Measurements from ENCODE around the gene ZNF506.
"Not testable (repeated sequence)": the region's sequence is repeated elsewhere in the genome, so short reads cannot be mapped to it uniquely, and the experiment has no call there.

Gene ZNF506

DNA sequence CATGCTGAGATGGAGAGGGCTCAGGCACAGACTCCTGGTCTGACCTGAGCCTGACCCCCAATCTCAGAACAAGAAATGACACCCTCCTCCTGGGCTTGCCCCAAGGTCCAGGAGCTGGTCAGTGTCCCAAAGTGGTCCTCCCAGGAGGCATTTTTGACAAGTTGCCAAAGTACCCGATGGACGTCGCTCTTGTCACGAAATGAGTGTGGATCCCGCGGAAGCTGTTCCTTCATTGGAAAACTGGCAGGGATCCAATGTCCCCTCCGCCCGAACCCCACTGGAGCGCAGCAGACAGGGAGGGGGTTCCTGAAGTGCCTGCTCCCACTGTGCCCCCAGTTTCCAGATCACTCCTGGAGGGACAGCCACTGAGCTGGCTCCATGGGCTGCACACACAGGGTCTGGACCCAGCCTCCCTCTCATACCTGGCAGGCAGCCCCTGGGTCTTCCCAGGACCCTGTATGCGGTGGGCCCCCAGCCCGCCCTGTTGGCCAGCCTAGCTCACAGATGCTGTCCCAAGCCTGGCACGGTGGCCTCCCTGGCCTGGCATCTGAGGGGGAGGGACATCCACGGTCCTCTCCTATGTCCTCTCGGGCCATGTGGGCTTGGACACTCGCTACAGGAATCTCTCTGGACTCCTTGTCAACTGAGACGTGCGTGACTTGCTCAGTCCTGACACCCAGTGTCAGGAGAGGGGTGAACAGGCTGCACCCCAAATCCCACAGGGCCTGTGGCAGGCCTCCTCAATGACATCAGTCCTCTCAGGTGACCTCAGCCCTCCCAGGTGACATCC, 75.9 kb downstream of the ZNF506 start:
- Histone ChIP-seq H3K4me2 (ENCODE audit: low read depth, low read length, poor library complexity, severe bottlenecking) (no peak overlapping the region), H3K9me3 (ENCODE audit: insufficient read depth, low read depth, low read length) (peaks cover 15% of the 10 kb centered on the region; the same call in 1 of the 2 replicates), H3K9ac (ENCODE audit: low read depth, low read length, poor library complexity, severe bottlenecking) (no peak overlapping the region), H3K36me3 (ENCODE audit: insufficient read depth, low read length) (no peaks in the 10 kb centered on the region), H4K20me1 (ENCODE audit: insufficient read depth, low read length, poor library complexity, severe bottlenecking) (no peaks in the 10 kb centered on the region), H2AFZ (ENCODE audit: low read length) (no peak overlapping the region), H3K4me3 (ENCODE audit: low read length, poor library complexity, severe bottlenecking) (no peak overlapping the region), H3K4me1 (ENCODE audit: insufficient read depth, low read length, poor library complexity, severe bottlenecking) (no peaks in the 10 kb centered on the region), H3K9me2 (replicated peaks; ENCODE audit: low read depth, low read length) (no peaks in the 10 kb centered on the region), H3K79me2 (ENCODE audit: insufficient read depth, low read length) (no peaks in the 10 kb centered on the region), H3K27me3 (ENCODE audit: insufficient read depth, low read length, poor library complexity, severe bottlenecking) (no peaks in the 10 kb centered on the region), H3F3A (ENCODE audit: low read depth) (no peaks in the 10 kb centered on the region)
- TF ChIP-seq EZH2phosphoT487 (IDR thresholded peaks at IDR 0.05; ENCODE audit: borderline replicate concordance), result no peak
- TF ChIP-seq, protein P1, sequence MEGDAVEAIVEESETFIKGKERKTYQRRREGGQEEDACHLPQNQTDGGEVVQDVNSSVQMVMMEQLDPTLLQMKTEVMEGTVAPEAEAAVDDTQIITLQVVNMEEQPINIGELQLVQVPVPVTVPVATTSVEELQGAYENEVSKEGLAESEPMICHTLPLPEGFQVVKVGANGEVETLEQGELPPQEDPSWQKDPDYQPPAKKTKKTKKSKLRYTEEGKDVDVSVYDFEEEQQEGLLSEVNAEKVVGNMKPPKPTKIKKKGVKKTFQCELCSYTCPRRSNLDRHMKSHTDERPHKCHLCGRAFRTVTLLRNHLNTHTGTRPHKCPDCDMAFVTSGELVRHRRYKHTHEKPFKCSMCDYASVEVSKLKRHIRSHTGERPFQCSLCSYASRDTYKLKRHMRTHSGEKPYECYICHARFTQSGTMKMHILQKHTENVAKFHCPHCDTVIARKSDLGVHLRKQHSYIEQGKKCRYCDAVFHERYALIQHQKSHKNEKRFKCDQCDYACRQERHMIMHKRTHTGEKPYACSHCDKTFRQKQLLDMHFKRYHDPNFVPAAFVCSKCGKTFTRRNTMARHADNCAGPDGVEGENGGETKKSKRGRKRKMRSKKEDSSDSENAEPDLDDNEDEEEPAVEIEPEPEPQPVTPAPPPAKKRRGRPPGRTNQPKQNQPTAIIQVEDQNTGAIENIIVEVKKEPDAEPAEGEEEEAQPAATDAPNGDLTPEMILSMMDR (conservative IDR thresholded peaks at IDR 0.05; ENCODE audit: low read length), result no peak

DNA sequence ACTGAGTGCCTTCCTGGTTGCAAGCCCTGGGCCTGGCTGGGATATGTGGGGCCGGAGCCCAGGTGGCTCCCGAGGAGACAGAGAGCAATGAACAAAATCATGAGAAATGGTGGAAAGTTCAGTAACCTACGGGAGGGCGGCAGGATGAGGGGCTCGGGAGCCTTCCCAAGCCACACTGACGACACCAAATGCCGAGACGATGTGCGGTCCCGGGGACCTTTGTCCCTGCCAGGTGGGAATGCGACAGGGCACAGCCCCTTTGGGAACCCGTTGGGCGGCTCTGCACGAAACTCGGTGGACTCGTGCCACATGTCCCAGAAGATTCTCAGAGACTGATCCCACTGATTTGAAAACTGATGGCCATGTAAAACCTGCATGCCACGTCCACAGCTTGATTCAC, 76.9 kb downstream of the ZNF506 start:
- no peaks in the 10 kb centered on the region for H3K9me2 ChIP-seq (replicated peaks; ENCODE audit: low read depth, low read length)
- peaks cover 15% of the 10 kb centered on the region; the same call in 1 of the 2 replicates for H3K9me3 ChIP-seq (ENCODE audit: insufficient read depth, low read depth, low read length)
- no peaks in the 10 kb centered on the region for H4K20me1 ChIP-seq (ENCODE audit: insufficient read depth, low read length, poor library complexity, severe bottlenecking)
- TF ChIP-seq, protein P1 (conservative IDR thresholded peaks at IDR 0.05; ENCODE audit: low read length), result no peak
- no peak for TF ChIP-seq EZH2phosphoT487 (IDR thresholded peaks at IDR 0.05; ENCODE audit: borderline replicate concordance)
- H3K4me2 ChIP-seq (ENCODE audit: low read depth, low read length, poor library complexity, severe bottlenecking), result no peak overlapping the region
- no peak overlapping the region for H2AFZ ChIP-seq (ENCODE audit: low read length)
- no peaks in the 10 kb centered on the region for H3F3A ChIP-seq (ENCODE audit: low read depth)
- H3K27me3 ChIP-seq (ENCODE audit: insufficient read depth, low read length, poor library complexity, severe bottlenecking), result no peaks in the 10 kb centered on the region
- H3K36me3 ChIP-seq (ENCODE audit: insufficient read depth, low read length), result no peaks in the 10 kb centered on the region
- no peaks in the 10 kb centered on the region for H3K4me1 ChIP-seq (ENCODE audit: insufficient read depth, low read length, poor library complexity, severe bottlenecking)
- H3K4me3 ChIP-seq (ENCODE audit: low read length, poor library complexity, severe bottlenecking), result no peak overlapping the region
- no peaks in the 10 kb centered on the region for H3K79me2 ChIP-seq (ENCODE audit: insufficient read depth, low read length)
- H3K9ac ChIP-seq (ENCODE audit: low read depth, low read length, poor library complexity, severe bottlenecking), result no peak overlapping the region

- H2AFZ ChIP-seq (ENCODE audit: low read length); H3K27me3 ChIP-seq (ENCODE audit: insufficient read depth, low read length, poor library complexity, severe bottlenecking); H3K4me1 ChIP-seq (ENCODE audit: insufficient read depth, low read length, poor library complexity, severe bottlenecking); H3K36me3 ChIP-seq (ENCODE audit: insufficient read depth, low read length); H3F3A ChIP-seq (ENCODE audit: low read depth); H3K9ac ChIP-seq (ENCODE audit: low read depth, low read length, poor library complexity, severe bottlenecking); H3K9me2 ChIP-seq (replicated peaks; ENCODE audit: low read depth, low read length); H3K79me2 ChIP-seq (ENCODE audit: insufficient read depth, low read length); H3K4me2 ChIP-seq (ENCODE audit: low read depth, low read length, poor library complexity, severe bottlenecking); H3K4me3 ChIP-seq (ENCODE audit: low read length, poor library complexity, severe bottlenecking); H4K20me1 ChIP-seq (ENCODE audit: insufficient read depth, low read length, poor library complexity, severe bottlenecking): not testable (repeated sequence)
- H3K9me3 ChIP-seq (ENCODE audit: insufficient read depth, low read depth, low read length), result peaks cover 15% of the 10 kb centered on the region; the same call in 1 of the 2 replicates
Measured at GRCh38 chr19:19743921-19744320, 77.6 kb downstream of the ZNF506 start.

- H3K4me1 ChIP-seq (ENCODE audit: insufficient read depth, low read length, poor library complexity, severe bottlenecking), result no peaks in the 10 kb centered on the region
- H3K36me3 ChIP-seq (ENCODE audit: insufficient read depth, low read length), result no peaks in the 10 kb centered on the region
- no peaks in the 10 kb centered on the region for H3K27me3 ChIP-seq (ENCODE audit: insufficient read depth, low read length, poor library complexity, severe bottlenecking)
- no peak overlapping the region for H3K9ac ChIP-seq (ENCODE audit: low read depth, low read length, poor library complexity, severe bottlenecking)
- no peak for TF ChIP-seq EZH2phosphoT487 (IDR thresholded peaks at IDR 0.05; ENCODE audit: borderline replicate concordance)
- TF ChIP-seq, protein P1 (conservative IDR thresholded peaks at IDR 0.05; ENCODE audit: low read length), result no peak
- no peak overlapping the region for H3K4me2 ChIP-seq (ENCODE audit: low read depth, low read length, poor library complexity, severe bottlenecking)
- no peaks in the 10 kb centered on the region for H3K9me2 ChIP-seq (replicated peaks; ENCODE audit: low read depth, low read length)
- H3K9me3 ChIP-seq (ENCODE audit: insufficient read depth, low read depth, low read length), result peaks cover 14% of the 10 kb centered on the region; the same call in 1 of the 2 replicates
- no peaks in the 10 kb centered on the region for H3F3A ChIP-seq (ENCODE audit: low read depth)
- H2AFZ ChIP-seq (ENCODE audit: low read length), result no peak overlapping the region
- H3K4me3 ChIP-seq (ENCODE audit: low read length, poor library complexity, severe bottlenecking), result no peak overlapping the region
- H3K79me2 ChIP-seq (ENCODE audit: insufficient read depth, low read length), result no peaks in the 10 kb centered on the region
- H4K20me1 ChIP-seq (ENCODE audit: insufficient read depth, low read length, poor library complexity, severe bottlenecking), result no peaks in the 10 kb centered on the region
Measured at GRCh38 chr19:19743176-19743575, 78.4 kb downstream of the ZNF506 start.
